GM18907 (cell line): ENCODE data around the gene SLC2A10.
"Not testable (repeated sequence)": the region's sequence is repeated elsewhere in the genome, so short reads cannot be mapped to it uniquely, and the experiment has no call there.

Source experiments
- ATAC-seq: cut with Tn5 transposase; IDR thresholded peaks from one replicate; pipeline ENCODE4 v1.9.1; 2021; ENCODE audit warnings: mild to moderate bottlenecking, moderate library complexity; ENCODE audit not compliant: unreplicated experiment

The SLC2A10 gene

GRCh38 chr20:46709459-46710152, at the start of gene SLC2A10:
SLC2A10 (plus strand) TSS chr20:46709649; CDS start chr20:46709737, 88 bp downstream.
- ATAC-seq = no peak

- ATAC-seq = no peak
Measured at GRCh38 chr20:46660487-46660886, 49.0 kb upstream of the SLC2A10 start.

GRCh38 chr20:46661659-46662058, 47.8 kb upstream of the SLC2A10 start:
- ATAC-seq = no peak

GRCh38 chr20:46663531-46663930, 45.9 kb upstream of the SLC2A10 start:
- no peak for ATAC-seq

GRCh38 chr20:46665602-46666001, 43.8 kb upstream of the SLC2A10 start:
- ATAC-seq = no peak

- ATAC-seq = no peak
Measured at GRCh38 chr20:46666306-46666705, 43.1 kb upstream of the SLC2A10 start.

GRCh38 chr20:46666818-46667515, 42.5 kb upstream of the SLC2A10 start:
- ATAC-seq = no peak

- no peak for ATAC-seq
Measured at GRCh38 chr20:46670228-46670584, 39.2 kb upstream of the SLC2A10 start.

- ATAC-seq = no peak
Measured at GRCh38 chr20:46670585-46671584, 38.6 kb upstream of the SLC2A10 start.

GRCh38 chr20:46671866-46672542, 37.4 kb upstream of the SLC2A10 start:
- no peak for ATAC-seq

GRCh38 chr20:46672543-46673148, 36.8 kb upstream of the SLC2A10 start:
- ATAC-seq = no peak

GRCh38 chr20:46673394-46674252, 35.8 kb upstream of the SLC2A10 start:
- ATAC-seq = no peak

GRCh38 chr20:46674253-46675083, 35.0 kb upstream of the SLC2A10 start:
- ATAC-seq = no peak

- ATAC-seq = not testable (repeated sequence)
Measured at GRCh38 chr20:46676649-46677316, 32.7 kb upstream of the SLC2A10 start.

GRCh38 chr20:46677608-46678007, 31.8 kb upstream of the SLC2A10 start:
- no peak for ATAC-seq

GRCh38 chr20:46678516-46678915, 30.9 kb upstream of the SLC2A10 start:
- no peak for ATAC-seq

GRCh38 chr20:46680684-46681031, 28.8 kb upstream of the SLC2A10 start:
- no peak for ATAC-seq
